ENCODE data around the gene CHSY3.

Gene CHSY3

DNA sequence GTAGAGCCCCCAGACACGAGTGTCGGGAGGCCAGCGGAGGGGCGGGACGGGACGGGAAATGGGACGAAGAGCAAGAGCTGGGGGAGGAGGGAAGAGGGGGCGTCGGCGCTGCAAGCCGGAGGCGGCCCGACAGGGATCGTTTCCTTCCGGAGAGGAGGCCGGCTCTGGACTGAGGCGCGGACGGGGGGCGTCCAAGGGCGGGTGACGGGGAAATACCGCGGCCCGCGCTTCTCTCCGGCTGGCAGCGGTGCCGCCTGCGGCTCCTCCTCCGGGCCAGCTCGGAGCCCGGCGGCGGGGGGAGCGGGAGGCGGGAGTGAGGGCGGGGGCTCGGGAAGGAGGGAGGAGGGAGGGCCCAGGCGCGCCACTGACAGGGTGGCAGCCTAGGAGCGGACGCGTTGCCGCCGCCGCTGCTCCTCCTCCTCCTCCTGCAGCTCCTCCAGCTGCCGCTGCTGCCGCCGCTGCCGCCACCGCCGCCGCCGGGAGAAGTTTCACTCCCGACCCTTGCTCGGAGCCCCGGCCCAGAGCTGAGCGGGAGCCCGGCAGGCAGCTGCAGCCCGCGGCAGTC, at the start of gene CHSY3:
TSS of gene CHSY3 (plus strand) at position 364 of the 565 bp plus-strand sequence.
- peak; percentile 57 for DNase-seq (ENCODE audit: low read depth)
- TF ChIP-seq MYC (IDR thresholded peaks at IDR 0.05; ENCODE audit: low read depth, low read length) (no peak), POLR2A (IDR thresholded peaks at IDR 0.05; ENCODE audit: extremely low read depth, insufficient read length) (no peak)
- TF ChIP-seq, protein P1, sequence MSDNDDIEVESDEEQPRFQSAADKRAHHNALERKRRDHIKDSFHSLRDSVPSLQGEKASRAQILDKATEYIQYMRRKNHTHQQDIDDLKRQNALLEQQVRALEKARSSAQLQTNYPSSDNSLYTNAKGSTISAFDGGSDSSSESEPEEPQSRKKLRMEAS (IDR thresholded peaks at IDR 0.05; ENCODE audit: low read depth, low read length) = no peak
- TF ChIP-seq, protein P2, sequence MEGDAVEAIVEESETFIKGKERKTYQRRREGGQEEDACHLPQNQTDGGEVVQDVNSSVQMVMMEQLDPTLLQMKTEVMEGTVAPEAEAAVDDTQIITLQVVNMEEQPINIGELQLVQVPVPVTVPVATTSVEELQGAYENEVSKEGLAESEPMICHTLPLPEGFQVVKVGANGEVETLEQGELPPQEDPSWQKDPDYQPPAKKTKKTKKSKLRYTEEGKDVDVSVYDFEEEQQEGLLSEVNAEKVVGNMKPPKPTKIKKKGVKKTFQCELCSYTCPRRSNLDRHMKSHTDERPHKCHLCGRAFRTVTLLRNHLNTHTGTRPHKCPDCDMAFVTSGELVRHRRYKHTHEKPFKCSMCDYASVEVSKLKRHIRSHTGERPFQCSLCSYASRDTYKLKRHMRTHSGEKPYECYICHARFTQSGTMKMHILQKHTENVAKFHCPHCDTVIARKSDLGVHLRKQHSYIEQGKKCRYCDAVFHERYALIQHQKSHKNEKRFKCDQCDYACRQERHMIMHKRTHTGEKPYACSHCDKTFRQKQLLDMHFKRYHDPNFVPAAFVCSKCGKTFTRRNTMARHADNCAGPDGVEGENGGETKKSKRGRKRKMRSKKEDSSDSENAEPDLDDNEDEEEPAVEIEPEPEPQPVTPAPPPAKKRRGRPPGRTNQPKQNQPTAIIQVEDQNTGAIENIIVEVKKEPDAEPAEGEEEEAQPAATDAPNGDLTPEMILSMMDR (IDR thresholded peaks at IDR 0.05; ENCODE audit: low read depth, low read length) = no peak
- H3K4me3 ChIP-seq (ENCODE audit: low read depth, low read length) = no peak within 1 kb of the TSS

DNA sequence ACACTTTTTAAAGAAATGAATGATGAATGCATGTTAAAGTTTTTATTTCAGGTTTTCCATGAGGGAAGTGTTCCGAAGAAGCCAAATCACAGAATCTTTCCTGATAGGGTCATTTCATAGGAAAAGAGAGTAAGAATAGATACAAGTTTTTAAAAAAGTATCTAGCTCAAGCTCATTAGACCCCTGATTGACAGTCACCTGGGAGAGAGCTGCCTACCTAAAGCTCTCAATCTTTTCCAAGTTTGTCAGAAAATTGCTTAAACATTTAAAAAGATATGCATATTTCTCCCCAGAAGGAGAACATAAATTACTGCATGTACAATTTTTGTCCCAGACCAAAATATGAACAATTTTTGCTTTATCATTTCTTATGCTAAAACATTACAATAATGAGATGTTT, 47.9 kb upstream of the CHSY3 start:
- TF ChIP-seq MYC (IDR thresholded peaks at IDR 0.05; ENCODE audit: low read depth, low read length) = no peak
- TF ChIP-seq, protein P2 (IDR thresholded peaks at IDR 0.05; ENCODE audit: low read depth, low read length) = no peak
- no peak for TF ChIP-seq POLR2A (IDR thresholded peaks at IDR 0.05; ENCODE audit: extremely low read depth, insufficient read length)
- TF ChIP-seq, protein P1 (IDR thresholded peaks at IDR 0.05; ENCODE audit: low read depth, low read length) = no peak
- no peak for DNase-seq (ENCODE audit: low read depth)
- no peak overlapping the region for H3K4me3 ChIP-seq (ENCODE audit: low read depth, low read length)

DNA sequence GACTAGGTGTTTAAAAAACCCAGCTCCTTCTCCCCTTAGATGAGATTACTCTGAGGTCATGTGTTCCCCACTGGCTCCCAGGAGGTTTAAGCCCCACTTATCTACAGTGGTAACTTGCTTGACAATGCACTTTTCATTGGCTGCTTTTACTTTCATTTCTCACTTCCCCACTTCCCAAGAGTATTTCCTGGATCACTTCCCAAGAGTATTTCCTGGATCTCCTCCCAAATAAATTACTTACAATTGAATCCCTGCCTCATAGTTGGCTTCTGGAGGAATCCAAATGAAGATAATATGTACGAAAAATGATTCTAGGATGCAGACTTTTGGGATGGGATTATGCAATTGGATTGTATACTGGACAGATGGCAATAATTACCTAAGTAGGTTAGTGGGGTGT, 47.1 kb upstream of the CHSY3 start:
- TF ChIP-seq, protein P1 (IDR thresholded peaks at IDR 0.05; ENCODE audit: low read depth, low read length) = no peak
- no peak for TF ChIP-seq POLR2A (IDR thresholded peaks at IDR 0.05; ENCODE audit: extremely low read depth, insufficient read length)
- no peak for TF ChIP-seq MYC (IDR thresholded peaks at IDR 0.05; ENCODE audit: low read depth, low read length)
- TF ChIP-seq, protein P2 (IDR thresholded peaks at IDR 0.05; ENCODE audit: low read depth, low read length) = no peak
- DNase-seq (ENCODE audit: low read depth) = no peak
- no peak overlapping the region for H3K4me3 ChIP-seq (ENCODE audit: low read depth, low read length)

DNA sequence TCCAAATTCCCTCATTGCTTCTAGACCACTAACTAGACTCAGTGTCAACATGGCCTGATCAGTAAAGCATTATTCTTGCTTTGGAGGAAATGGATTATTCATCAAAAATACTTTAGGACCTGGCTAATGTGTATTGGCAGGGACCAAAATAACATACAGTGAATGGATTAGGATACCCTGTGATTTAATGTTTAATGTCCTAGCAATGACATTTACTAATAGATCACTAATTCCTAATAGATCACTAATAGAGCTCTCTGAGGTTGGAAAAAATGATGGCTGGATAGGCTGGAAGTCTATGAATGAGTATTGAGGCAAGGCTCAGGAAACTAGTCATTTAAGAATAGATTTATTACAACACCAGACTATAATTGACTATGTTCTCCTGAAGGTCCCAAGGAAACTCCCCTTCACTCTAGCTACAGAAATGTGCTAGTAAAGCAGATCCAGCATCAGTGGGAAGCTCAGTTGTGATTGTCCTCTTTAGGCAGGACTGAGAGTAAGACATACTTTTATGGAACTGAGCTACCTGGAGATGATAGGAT, 46.1 kb upstream of the CHSY3 start:
- H3K4me3 ChIP-seq (ENCODE audit: low read depth, low read length) = no peak overlapping the region
- TF ChIP-seq POLR2A (IDR thresholded peaks at IDR 0.05; ENCODE audit: extremely low read depth, insufficient read length) (no peak), MYC (IDR thresholded peaks at IDR 0.05; ENCODE audit: low read depth, low read length) (no peak)
- TF ChIP-seq, protein P2 (IDR thresholded peaks at IDR 0.05; ENCODE audit: low read depth, low read length) = no peak
- TF ChIP-seq, protein P1 (IDR thresholded peaks at IDR 0.05; ENCODE audit: low read depth, low read length) = no peak
- no peak for DNase-seq (ENCODE audit: low read depth)

DNA sequence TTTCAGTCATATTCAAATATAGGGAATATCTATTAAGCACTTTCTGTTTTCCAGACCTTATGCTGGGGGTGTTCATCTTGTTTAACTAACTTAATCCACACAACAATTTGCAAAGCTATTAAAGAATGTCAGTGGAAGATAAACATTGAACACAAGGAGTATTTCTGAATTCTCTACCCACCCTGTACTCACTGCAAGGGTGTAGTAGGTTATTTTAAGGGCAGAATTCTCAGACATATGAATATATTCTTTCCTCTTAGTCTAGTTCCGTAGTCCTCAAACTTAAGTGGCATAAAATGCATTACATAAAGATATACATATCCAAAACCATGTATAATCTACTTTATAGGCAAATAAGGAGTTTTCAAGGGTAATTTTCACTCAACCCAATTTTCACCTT, 19.9 kb upstream of the CHSY3 start:
- TF ChIP-seq MYC (IDR thresholded peaks at IDR 0.05; ENCODE audit: low read depth, low read length) (no peak), POLR2A (IDR thresholded peaks at IDR 0.05; ENCODE audit: extremely low read depth, insufficient read length) (no peak)
- TF ChIP-seq, protein P1 (IDR thresholded peaks at IDR 0.05; ENCODE audit: low read depth, low read length) = no peak
- TF ChIP-seq, protein P2 (IDR thresholded peaks at IDR 0.05; ENCODE audit: low read depth, low read length) = no peak
- H3K4me3 ChIP-seq (ENCODE audit: low read depth, low read length) = no peak overlapping the region
- no peak for DNase-seq (ENCODE audit: low read depth)

Measured in NB4 (cell line).